Activated naive CD4-positive, alpha-beta T cell treated with anti-CD3 and anti-CD28 coated beads, Interleukin-2, amount 50 U/mL, for 72 hours (primary cell): ENCODE measurements around the gene KDM5D. TPM values are rescaled to one million over a fixed set of nuclear protein-coding genes. Genes with fewer than 3 reads are reported as not detected.

Experiments
- ATAC-seq, 2 donors: fragments of 150-1000 bp; cut with Tn5 transposase; 2 replicates each; pipeline ENCODE4 v1.10.0; 2021; ENCODE audit warnings: mild to moderate bottlenecking in 2 of 2, moderate library complexity in 2 of 2
- DNase-seq, 2 donors: peaks; one replicate each; pipeline ENCODE4 v3.0.0; 2021 to 2022; ENCODE audit warnings: low spot score in 2 of 2
- H3K27ac Mint-ChIP-seq, 2 donors: one replicate each; pipeline ENCODE4 v1.8.0; 2022; ENCODE audit warnings: mild to moderate bottlenecking in 2 of 2, mixed read lengths in 2 of 2
- H3K36me3 Mint-ChIP-seq, 2 donors: one replicate each; pipeline ENCODE4 v1.8.0; 2022; ENCODE audit warnings: mixed read lengths in 2 of 2
- H3K9me3 Mint-ChIP-seq, 2 donors: one replicate each; pipeline ENCODE4 v1.8.0; 2022; ENCODE audit warnings: mixed read lengths in 2 of 2
- total RNA-seq, 2 donors: library from RNA; stranded (reverse); gene quantifications; one replicate each; pipeline ENCODE4 v1.2.3, GENCODE V29; 2022

The KDM5D gene
- 10 to 100 TPM; 28.9 to 33.7 TPM for total RNA-seq

DNA sequence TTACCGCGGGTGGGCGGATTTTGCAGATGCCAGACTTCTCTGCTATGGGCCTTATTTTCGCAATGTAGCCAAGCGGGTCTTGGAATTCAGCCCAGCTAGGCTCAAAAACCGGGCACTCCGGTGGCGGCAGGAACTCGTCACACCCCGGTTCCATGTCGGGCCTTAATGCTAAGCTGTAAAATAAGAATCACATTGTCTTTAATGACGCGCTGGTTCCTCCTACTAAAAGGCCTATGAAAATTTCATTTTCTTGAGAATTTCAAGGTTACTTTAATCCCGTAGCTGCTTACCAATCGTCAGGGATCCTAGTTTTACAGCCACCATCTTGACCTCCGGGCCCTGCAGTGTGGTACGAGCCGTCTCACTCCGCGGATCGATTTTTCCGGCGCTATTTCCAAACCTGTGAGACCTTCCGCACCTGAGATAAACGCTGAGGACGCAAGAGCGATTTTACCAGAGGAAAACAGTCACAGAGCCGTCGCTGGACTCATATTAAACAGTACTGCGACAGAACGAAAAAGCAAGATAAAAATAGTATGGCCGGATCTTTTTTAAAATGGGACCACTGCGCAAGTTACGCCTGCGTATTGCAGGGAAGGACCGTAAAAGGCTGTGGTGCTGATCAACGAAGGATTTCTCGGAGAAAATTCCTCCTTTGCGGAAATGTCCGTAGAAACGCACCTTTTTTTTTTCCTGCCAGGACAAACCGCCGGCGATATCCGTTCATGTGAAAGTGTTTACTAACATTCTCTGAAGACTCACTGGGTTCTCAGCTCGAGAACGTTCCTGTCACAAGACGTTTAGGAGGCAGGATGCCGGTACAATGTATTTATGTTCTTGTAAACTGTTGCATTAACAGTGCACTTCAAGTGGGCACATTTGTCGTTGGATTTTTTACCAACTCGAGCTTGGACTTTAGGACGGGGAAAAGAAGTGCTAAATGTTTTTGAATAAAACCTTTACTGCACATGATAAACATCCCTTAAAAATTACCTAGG lies at the start of gene KDM5D:
Gene KDM5D (minus strand): TSS at position 346 of the 998 bp plus-strand sequence. CDS start 192 bp downstream, at position 154.
- Mint-ChIP-seq H3K36me3 (peaks cover 11 to 19% of the 10 kb centered on the region in 2 donors), H3K27ac (peak within 1 kb of the TSS; percentile 85 to 96), H3K9me3 (no peaks in the 10 kb centered on the region)
- ATAC-seq (peak; percentile 78 to 86), DNase-seq (peak; percentile 46 to 61)

DNA sequence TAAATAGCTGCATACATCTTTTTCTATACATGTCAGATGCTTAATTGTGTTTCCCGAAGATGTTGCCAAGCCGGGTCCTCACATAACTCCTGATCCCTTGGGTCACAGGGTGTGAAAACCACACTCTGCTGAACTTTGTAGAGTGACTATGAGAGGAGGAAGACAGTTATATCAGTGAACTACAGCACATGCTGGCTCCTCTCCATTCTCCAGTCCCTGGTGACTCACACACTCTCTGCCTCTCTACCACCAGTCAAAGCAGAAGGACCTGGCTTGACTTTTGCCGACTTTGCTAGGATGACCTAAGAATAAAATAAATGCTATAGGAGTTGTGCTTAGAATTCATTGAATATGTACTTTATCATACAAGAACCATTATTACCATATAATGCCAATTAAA lies 23.8 kb upstream of the KDM5D start:
- H3K36me3 Mint-ChIP-seq: no peaks in the 10 kb centered on the region
- ATAC-seq (no peak), DNase-seq (no peak)
- peak overlapping the region in 1 of 2 donors; percentile 44 for H3K27ac Mint-ChIP-seq
- no peaks in the 10 kb centered on the region for H3K9me3 Mint-ChIP-seq

DNA sequence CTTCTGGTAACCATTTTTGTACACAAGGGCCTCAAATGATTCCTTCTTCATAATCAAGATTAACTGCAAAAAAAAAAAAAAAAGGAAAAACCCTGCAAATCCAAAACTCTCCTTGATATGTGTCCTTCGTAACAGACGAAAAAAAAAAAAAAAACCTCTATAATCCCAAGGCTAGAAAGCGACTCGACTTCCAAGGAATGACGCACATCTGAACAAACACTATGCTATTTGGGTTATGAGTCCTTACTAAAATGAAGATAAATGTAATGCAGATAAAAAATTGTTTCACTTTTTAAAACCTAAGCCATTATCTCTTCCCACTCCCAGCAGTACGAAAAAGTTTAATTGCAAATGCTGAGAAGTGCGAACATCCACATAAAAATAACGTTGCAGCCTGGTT lies 1.2 kb downstream of the KDM5D start:
- DNase-seq (no peak), ATAC-seq (no peak)
- Mint-ChIP-seq H3K27ac (peak overlapping the region in 1 of 2 donors; percentile 96), H3K36me3 (peaks cover 11 to 12% of the 10 kb centered on the region in 2 donors), H3K9me3 (no peaks in the 10 kb centered on the region)

DNA sequence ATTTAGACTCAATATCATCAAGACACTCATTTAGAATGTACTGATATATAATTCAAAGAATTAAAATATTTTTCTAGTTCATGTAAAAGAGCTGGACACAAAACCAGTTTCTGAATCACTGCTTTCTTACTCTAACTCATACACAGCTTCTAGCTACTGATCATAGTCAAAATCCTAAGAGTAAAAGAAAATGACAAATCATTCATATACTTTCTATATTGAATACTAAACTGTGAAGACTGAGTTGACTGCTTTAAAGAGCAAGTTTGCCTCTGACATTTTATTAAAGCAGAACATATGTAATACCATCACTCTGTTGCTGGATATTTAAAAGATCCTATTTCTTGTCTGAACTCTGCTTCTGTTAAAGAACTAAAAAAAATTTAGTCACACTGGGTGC lies 2.4 kb downstream of the KDM5D start:
- DNase-seq (no peak), ATAC-seq (peak; percentile 54 to 83)
- peaks cover 11 to 12% of the 10 kb centered on the region in 2 donors for H3K36me3 Mint-ChIP-seq
- H3K9me3 Mint-ChIP-seq: no peaks in the 10 kb centered on the region
- H3K27ac Mint-ChIP-seq: peak overlapping the region in 1 of 2 donors; percentile 74

DNA sequence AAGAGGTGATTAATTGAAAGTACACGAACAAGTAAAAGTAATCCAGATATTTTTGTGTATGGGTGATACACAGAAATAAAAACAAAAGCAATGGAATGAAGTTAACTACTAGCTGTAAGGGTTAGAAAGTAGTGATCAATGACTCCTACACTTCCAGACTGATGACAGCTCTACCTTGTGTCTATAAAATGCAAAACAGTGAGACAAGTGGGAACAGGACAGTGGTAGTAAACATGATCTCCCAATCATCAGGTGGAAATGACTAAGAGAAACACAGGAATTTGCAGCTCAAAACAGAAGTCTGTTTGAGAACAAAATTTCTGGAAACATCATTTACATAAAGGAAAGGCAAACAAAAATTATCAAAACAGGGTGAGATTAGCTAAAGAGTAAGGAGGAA lies 10.1 kb downstream of the KDM5D start:
- no peak overlapping the region for H3K27ac Mint-ChIP-seq

DNA sequence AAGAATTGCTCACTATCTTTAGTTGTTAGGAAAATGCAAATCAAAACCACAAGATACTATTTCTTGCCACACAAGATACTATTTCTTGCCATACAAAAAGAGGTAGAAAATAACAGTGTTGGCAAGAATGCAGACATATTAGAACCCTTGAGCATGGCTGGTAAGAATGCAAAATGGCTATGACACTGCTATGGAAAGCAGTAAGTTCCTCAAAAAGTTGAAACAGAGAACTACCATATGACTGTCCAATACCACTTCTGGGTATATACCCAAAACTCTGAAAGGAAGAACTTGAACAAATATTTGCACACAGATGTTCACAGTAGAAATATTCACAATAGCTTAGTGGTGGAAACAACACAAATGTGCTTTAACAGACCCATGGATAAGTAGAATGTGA lies 26.6 kb downstream of the KDM5D start:
- Mint-ChIP-seq H3K36me3 (peaks cover 32 to 42% of the 10 kb centered on the region in 2 donors), H3K27ac (no peak overlapping the region), H3K9me3 (no peaks in the 10 kb centered on the region)
- no peak for ATAC-seq
- DNase-seq: no peak

More for the DNA sequence above, 10.1 kb downstream of the KDM5D start:
- H3K9me3 Mint-ChIP-seq: no peaks in the 10 kb centered on the region
- DNase-seq (no peak), ATAC-seq (no peak)
- H3K36me3 Mint-ChIP-seq: peaks cover 9 to 18% of the 10 kb centered on the region in 2 donors

DNA sequence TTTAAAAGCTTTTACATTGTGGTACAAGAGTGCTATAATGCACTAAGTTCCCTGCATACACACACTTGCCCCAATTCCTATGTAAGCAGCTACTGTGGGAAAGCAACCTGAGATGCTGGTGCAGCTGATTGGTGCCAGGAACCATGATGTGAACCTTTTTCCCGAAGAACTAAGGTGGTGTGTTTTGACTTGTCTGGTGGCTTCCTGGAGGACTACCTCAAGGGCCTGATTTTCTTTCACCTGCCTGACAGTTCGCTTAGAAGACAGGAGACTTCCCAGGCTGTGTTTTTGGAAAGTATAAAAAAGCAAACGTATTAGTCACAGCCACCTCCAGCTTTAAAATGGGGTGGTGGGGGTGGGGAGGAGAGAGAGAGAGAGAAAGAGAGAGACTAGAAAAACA lies 27.4 kb downstream of the KDM5D start:
- Mint-ChIP-seq H3K27ac (no peak overlapping the region), H3K9me3 (no peaks in the 10 kb centered on the region), H3K36me3 (peaks cover 34 to 36% of the 10 kb centered on the region in 2 donors)
- no peak for ATAC-seq
- no peak for DNase-seq

DNA sequence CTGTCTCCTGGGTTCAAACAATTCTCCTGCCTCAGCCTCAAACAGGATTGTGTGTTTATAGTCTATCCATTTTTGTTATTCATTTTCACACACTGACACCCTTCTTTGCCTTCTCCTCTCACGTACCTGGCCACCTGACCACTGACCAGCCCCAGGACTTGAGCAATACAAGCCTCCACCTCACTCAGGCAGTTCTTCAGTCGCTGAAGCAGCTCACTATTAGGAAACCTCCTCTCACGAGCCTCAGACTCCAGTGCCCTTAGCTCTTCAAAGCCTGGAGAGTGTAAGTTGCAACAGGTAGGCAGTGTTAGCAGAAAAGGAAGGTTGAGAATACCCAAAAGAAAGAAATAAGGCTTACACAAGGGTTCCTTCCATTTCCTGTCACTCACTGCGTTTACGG lies 29.3 kb downstream of the KDM5D start:
- Mint-ChIP-seq H3K36me3 (peaks cover 26 to 27% of the 10 kb centered on the region in 2 donors), H3K27ac (peak overlapping the region in 1 of 2 donors; percentile 9), H3K9me3 (no peaks in the 10 kb centered on the region)
- ATAC-seq: no peak
- no peak for DNase-seq

DNA sequence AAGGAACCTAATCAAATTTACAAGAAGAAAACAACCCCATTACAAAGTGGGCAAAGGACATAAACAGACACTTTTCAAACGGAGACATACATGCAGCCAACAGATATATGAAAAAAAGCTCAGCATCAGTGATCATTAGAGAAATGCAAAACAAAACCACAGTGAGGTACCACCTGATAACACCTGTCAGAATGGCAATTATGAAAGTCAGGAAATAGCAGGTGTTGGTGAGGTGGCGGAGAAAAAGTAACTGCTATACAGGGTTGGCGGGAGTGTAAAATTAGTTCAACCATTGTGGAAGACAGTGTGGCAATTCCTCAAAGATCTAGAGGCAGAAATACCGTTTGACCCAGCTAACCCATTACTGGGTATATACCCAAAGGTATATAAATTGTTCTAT lies 31.1 kb downstream of the KDM5D start:
- H3K9me3 Mint-ChIP-seq: no peaks in the 10 kb centered on the region
- H3K36me3 Mint-ChIP-seq: peaks cover 26 to 32% of the 10 kb centered on the region in 2 donors
- no peak for ATAC-seq
- DNase-seq: no peak
- no peak overlapping the region for H3K27ac Mint-ChIP-seq

DNA sequence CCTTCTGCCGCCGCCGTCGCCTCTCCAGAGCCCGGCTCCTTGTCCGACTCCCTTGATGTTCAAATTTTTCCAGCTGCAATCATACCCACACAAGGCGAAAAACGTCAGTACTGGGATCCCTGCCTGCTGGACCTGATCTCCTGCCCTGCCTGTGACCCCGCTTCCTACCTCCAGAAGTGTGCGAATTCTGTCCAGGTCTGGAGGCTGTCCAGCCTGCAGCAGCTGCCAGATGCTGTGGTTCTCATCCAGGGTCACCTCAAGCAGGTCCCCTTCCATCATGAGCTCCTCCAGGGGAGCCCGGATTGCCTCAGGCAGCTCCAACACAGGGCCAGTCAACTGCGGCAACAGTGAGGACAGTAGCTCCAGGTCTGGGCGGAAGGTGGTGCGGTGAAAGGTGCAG lies 38.3 kb downstream of the KDM5D start:
- DNase-seq (no peak), ATAC-seq (no peak)
- no peak overlapping the region for H3K27ac Mint-ChIP-seq
- H3K9me3 Mint-ChIP-seq: peaks cover 2 to 7% of the 10 kb centered on the region in 2 donors
- H3K36me3 Mint-ChIP-seq: peaks cover 26 to 35% of the 10 kb centered on the region in 2 donors

DNA sequence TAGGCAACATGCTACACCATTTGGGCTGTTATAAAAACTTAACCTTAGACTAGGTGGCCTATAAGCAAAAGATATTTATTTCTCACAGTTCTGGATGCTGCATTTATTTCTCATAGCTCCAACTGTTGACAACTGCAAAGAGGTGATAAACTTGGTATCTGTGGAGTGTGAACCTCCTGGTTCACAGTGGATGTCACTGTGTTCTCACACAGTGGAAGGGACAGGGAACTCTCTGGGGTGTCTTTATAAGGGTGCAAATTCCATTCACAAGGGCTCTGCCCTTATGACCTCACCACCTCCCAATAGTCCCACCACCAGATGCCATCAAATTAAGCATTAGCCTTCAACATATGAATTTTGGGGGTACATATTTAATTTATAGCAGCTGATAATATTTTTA lies 46.0 kb downstream of the KDM5D start:
- peaks cover 57 to 69% of the 10 kb centered on the region in 2 donors for H3K36me3 Mint-ChIP-seq
- no peak overlapping the region for H3K27ac Mint-ChIP-seq
- peaks cover 14 to 22% of the 10 kb centered on the region in 2 donors for H3K9me3 Mint-ChIP-seq
- ATAC-seq: no peak
- no peak for DNase-seq

DNA sequence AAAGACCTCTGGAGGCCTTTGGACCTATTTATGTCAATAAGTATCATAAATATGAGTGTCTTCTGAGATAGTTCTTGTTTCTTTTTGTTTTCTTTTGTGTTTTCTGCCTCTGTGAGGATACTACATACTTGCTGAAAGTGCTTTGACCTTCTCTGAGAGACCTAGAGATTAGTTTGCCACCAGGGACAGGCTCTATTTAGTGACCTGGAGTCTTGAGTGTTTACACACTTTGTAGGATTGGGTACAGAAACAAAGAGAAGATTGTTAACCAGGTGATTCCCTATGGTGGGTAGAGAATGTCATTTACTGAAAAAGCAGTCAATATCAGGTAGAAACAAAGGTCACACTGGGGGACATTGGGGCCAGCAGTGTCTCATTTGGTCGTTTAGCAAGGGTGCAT lies 63.7 kb downstream of the KDM5D start:
- Mint-ChIP-seq H3K36me3 (peaks cover 0 to 5% of the 10 kb centered on the region in 2 donors), H3K27ac (no peak overlapping the region), H3K9me3 (peaks cover 5 to 8% of the 10 kb centered on the region in 2 donors)
- DNase-seq (no peak), ATAC-seq (no peak)
